Chondrocyte (in vitro differentiated cells): Measurements from ENCODE around the gene KCNQ5. TPM values are rescaled to one million over a fixed set of nuclear protein-coding genes. Genes with fewer than 3 reads are reported as not detected.
"Not testable (repeated sequence)": the region's sequence is repeated elsewhere in the genome, so short reads cannot be mapped to it uniquely, and the experiment has no call there.

Experiments
- DNase-seq: peaks from one replicate; pipeline ENCODE4 v3.0.0; 2021; ENCODE audit warnings: mixed read lengths, low spot score
- H3K27ac Mint-ChIP-seq: one replicate; pipeline ENCODE4 v1.8.0; 2021; ENCODE audit warnings: mild to moderate bottlenecking, moderate library complexity, mixed read lengths; ENCODE audit not compliant: unreplicated experiment
- H3K27me3 Mint-ChIP-seq: 2 replicates; pipeline ENCODE4 v1.8.0; 2021; ENCODE audit warnings: low read depth, mixed read lengths
- H3K36me3 Mint-ChIP-seq: 2 replicates; pipeline ENCODE4 v1.8.0; 2021; ENCODE audit warnings: low read depth, mixed read lengths
- H3K4me1 Mint-ChIP-seq: 2 replicates; pipeline ENCODE4 v1.8.0; 2021; ENCODE audit warnings: low read depth, mild to moderate bottlenecking, mixed read lengths
- H3K4me3 Mint-ChIP-seq: one replicate; pipeline ENCODE4 v1.8.0; 2021; ENCODE audit warnings: mild to moderate bottlenecking, moderate library complexity, mixed read lengths; ENCODE audit not compliant: unreplicated experiment
- H3K9me3 Mint-ChIP-seq: 2 replicates; pipeline ENCODE4 v1.8.0; 2021; ENCODE audit warnings: low read depth, mixed read lengths
- total RNA-seq: library from RNA; stranded (reverse); gene quantifications from 3 replicates; pipeline ENCODE4 v1.2.1, GENCODE V29; 2021
- TF ChIP-seq, protein P1 (sequence below): fragments of 200-600 bp; sonication (generic); IDR thresholded peaks from 2 replicates; pipeline ENCODE4 v1.5.0; 2021; ENCODE audit warnings: antibody characterized with exemption, mild to moderate bottlenecking, moderate library complexity

Gene KCNQ5
- total RNA-seq, 1 donor from 2014 or later = 4.1 TPM

DNA sequence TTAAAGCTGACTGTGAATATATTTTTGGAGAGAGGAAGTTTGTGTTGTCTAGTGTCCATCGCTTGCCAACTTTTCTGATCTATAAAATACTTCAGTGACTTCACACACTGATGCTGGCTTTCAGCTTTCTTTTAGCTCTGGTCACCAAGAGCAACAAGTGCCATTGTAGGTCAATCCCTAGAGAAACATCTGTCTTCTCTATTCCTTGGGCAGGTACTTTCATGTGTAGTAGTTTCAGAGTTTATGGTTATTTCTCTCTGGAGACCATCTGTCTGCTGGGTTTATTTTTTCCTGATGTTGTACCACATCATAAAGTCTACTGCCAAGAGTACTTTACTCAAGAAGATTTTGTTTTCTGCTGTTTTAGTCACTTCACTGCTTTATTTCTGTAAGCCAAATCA is 353.5 kb downstream of the KCNQ5 start:
- no peak for DNase-seq
- Mint-ChIP-seq H3K27ac (no peak overlapping the region), H3K4me1 (peaks cover 19% of the 10 kb centered on the region), H3K4me3 (no peak overlapping the region), H3K27me3 (no peaks in the 10 kb centered on the region), H3K36me3 (peaks cover 2% of the 10 kb centered on the region), H3K9me3 (peaks cover 9% of the 10 kb centered on the region)
- TF ChIP-seq, protein P1, sequence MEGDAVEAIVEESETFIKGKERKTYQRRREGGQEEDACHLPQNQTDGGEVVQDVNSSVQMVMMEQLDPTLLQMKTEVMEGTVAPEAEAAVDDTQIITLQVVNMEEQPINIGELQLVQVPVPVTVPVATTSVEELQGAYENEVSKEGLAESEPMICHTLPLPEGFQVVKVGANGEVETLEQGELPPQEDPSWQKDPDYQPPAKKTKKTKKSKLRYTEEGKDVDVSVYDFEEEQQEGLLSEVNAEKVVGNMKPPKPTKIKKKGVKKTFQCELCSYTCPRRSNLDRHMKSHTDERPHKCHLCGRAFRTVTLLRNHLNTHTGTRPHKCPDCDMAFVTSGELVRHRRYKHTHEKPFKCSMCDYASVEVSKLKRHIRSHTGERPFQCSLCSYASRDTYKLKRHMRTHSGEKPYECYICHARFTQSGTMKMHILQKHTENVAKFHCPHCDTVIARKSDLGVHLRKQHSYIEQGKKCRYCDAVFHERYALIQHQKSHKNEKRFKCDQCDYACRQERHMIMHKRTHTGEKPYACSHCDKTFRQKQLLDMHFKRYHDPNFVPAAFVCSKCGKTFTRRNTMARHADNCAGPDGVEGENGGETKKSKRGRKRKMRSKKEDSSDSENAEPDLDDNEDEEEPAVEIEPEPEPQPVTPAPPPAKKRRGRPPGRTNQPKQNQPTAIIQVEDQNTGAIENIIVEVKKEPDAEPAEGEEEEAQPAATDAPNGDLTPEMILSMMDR = no peak

DNA sequence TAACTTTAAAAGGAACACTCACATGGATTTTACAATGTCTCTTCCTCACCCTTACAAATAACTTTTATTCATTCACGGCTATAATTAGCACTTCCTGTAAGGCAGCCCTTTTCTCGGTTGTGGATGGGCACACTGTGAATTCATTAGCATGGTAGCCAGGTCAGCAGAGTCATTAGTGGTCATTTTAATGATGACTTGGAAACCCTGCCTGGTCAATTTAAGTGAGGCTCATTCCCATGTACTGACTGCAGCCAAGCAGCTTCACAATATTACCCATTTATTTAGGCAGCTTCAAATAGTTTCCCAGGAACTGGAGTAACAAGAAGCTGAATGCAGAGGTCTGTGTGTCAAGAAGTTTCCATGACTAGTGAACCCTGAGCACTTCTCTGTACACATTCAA is 354.6 kb downstream of the KCNQ5 start:
- Mint-ChIP-seq H3K36me3 (peaks cover 2% of the 10 kb centered on the region), H3K27me3 (peaks cover 1% of the 10 kb centered on the region), H3K9me3 (peaks cover 13% of the 10 kb centered on the region), H3K27ac (no peak overlapping the region), H3K4me1 (peaks cover 19% of the 10 kb centered on the region), H3K4me3 (no peak overlapping the region)
- DNase-seq = no peak
- TF ChIP-seq, protein P1 = no peak

DNA sequence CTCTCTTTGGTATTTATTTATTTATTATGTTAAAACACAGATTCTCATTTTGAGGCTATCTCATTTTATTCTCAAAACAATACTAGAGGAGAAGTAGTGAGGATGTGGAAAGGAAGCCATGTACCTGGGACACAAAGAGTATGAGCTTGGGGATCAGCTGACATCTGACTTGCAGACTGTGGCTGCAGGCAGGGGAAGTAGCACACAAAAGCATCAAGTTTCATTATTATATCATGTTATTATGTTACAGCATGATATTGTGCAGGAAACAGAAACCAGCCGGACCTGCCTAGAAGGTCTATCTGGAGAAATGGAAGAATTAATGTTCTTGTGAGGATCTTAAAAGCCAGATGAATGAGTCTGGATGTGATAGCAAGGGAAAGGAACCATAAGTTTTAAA is 355.2 kb downstream of the KCNQ5 start:
- TF ChIP-seq, protein P1 = no peak
- peaks cover 17% of the 10 kb centered on the region for H3K9me3 Mint-ChIP-seq

DNA sequence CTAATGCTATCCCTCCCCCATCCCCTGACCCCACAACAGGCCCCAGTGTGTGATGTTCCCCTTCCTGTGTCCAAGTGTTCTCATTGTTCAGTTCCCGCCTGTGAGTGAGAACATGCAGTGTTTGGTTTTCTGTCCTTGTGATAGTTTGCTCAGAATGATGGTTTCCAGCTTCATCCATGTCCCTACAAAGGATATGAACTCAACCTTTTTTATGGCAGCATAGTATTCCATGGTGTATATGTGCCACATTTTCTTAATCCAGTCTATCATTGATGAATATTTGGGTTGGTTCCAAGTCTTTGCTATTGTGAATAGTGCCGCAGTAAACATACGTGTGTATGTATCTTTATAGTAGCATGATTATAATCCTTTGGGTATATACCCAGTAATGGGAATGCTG is 356.9 kb downstream of the KCNQ5 start:
- Mint-ChIP-seq H3K9me3 (peaks cover 20% of the 10 kb centered on the region), H3K4me1 (peaks cover 19% of the 10 kb centered on the region)
- not testable (repeated sequence) for H3K36me3 Mint-ChIP-seq, DNase-seq, H3K27me3 Mint-ChIP-seq, H3K27ac Mint-ChIP-seq, H3K4me3 Mint-ChIP-seq

More for the DNA sequence above, 355.2 kb downstream of the KCNQ5 start:
- no peak overlapping the region for H3K4me3 Mint-ChIP-seq
- no peak for DNase-seq
- peaks cover 2% of the 10 kb centered on the region for H3K36me3 Mint-ChIP-seq
- H3K27me3 Mint-ChIP-seq = peaks cover 4% of the 10 kb centered on the region
- peaks cover 19% of the 10 kb centered on the region for H3K4me1 Mint-ChIP-seq
- H3K27ac Mint-ChIP-seq = no peak overlapping the region

DNA sequence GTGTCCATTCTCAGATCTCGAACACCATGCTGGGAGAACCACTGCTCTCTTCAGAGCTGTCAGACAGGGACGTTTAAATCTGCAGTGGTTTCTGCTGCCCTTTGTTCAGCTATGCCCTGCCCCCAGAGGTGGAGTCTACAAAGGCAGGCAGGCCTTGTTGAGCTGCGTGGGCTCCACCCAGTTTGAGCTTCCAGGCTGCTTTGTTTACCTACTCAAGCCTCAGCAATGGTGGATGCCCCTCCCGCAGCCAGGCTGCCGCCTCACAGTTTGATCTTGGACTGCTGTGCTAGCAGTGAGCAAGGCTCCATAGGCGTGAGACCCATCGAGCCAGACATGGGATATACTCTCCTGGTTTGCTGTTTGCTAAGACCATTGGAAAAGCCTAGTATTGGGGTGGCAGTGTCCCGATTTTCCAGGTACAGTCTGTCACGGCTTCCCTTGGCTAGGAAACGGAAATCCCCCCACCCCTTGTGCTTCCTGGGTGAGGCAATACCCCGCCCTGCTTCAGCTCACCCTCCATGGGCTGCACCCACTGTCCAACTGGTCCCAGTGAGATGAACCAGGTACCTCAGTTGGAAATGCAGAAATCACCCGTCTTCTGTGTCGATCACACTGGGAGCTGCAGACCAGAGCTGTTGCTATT is 362.4 kb downstream of the KCNQ5 start:
- not testable (repeated sequence) for H3K4me3 Mint-ChIP-seq, H3K27me3 Mint-ChIP-seq, DNase-seq, H3K27ac Mint-ChIP-seq, H3K36me3 Mint-ChIP-seq
- peaks cover 10% of the 10 kb centered on the region for H3K4me1 Mint-ChIP-seq
- H3K9me3 Mint-ChIP-seq = peaks cover 29% of the 10 kb centered on the region

DNA sequence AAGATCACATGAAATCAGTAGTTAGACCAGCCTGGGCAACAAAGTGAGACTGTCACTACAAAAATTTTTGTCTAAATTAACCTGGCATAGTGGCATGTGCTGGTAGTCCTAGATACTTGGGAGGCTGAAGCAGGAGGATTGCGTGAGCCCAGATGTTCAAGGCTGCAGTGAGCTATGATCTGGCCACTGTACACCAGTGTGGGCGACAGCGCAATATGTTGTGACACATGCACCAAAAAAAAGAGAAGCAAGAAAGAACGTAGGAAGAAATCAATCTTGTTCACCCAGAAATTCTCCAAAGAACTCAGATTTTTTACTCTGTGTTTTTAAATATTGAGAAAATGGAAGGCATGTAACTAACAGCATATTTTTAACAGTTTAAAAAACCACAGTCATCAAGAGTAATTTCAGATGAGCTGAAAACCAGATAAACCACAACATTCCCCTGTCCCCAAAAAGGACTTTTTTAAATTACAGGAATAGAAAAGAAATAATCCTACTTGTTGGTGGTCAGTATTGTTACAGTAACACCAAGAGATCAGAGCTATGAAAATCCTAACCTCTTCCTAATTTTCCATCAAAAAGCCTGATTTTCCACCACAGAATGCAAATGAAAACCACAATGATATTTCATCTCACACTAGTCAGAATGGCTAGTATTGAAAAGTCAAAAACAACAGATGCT is 363.3 kb downstream of the KCNQ5 start:
- no peak for DNase-seq

More for the DNA sequence above, 363.3 kb downstream of the KCNQ5 start:
- H3K27me3 Mint-ChIP-seq = peaks cover 4% of the 10 kb centered on the region
- TF ChIP-seq, protein P1 = no peak
- peaks cover 27% of the 10 kb centered on the region for H3K9me3 Mint-ChIP-seq
- no peak overlapping the region for H3K4me3 Mint-ChIP-seq
- peaks cover 10% of the 10 kb centered on the region for H3K4me1 Mint-ChIP-seq
- H3K27ac Mint-ChIP-seq = no peak overlapping the region
- H3K36me3 Mint-ChIP-seq = peaks cover 5% of the 10 kb centered on the region
